Esophagus muscularis mucosa (tissue), 4 donors: Measurements from ENCODE around the gene CKS2. TPM values are rescaled to one million over a fixed set of nuclear protein-coding genes. Genes with fewer than 3 reads are reported as not detected.

ENCODE experiments used
- DNase-seq: peaks from one replicate; pipeline ENCODE4 v3.0.0-alpha.2; 2017; ENCODE audit errors: extremely low spot score
- H3K27ac ChIP-seq, 4 donors: fragments of 200-600 bp; sonication (generic); replicated peaks in 1 of 4; 1 replicate in 3 of 4; 2 replicates in 1 of 4; pipeline ENCODE4 v1.5.1; 2016 to 2019; ENCODE audit warnings: mild to moderate bottlenecking in 1 of 4
- H3K27me3 ChIP-seq, 4 donors: fragments of 200-600 bp; sonication (generic); one replicate each; pipeline versions ENCODE4 v1.5.1 to v1.6.0; 2016 to 2019
- H3K36me3 ChIP-seq, 4 donors: fragments of 200-600 bp; sonication (generic); one replicate each; pipeline ENCODE4 v1.5.1; 2016 to 2019
- H3K4me1 ChIP-seq, 4 donors: fragments of 200-600 bp; sonication (generic); one replicate each; pipeline ENCODE4 v1.5.1; 2016 to 2019
- H3K4me3 ChIP-seq, 4 donors: fragments of 200-600 bp; sonication (generic); 1 replicate in 2 of 4; 2 replicates in 2 of 4; pipeline ENCODE4 v1.5.1; 2016 to 2019; ENCODE audit warnings: mild to moderate bottlenecking in 4 of 4, moderate library complexity in 1 of 4
- H3K9me3 ChIP-seq, 4 donors: fragments of 200-600 bp; sonication (generic); 1 replicate in 3 of 4; 2 replicates in 1 of 4; pipeline ENCODE4 v1.5.1; 2016 to 2019
- EP300 ChIP-seq: sonication (generic); formaldehyde crosslinking; IDR thresholded peaks from one replicate; pipeline ENCODE4 v1.6.1; 2017; ENCODE audit warnings: antibody characterized with exemption
- POLR2A ChIP-seq: fragments of 450-650 bp; IDR thresholded peaks from one replicate; pipeline ENCODE4 v1.6.1; 2017; ENCODE audit warnings: antibody characterized with exemption, moderate library complexity, mild to moderate bottlenecking, low read depth
- POLR2AphosphoS5 ChIP-seq, 2 donors: sonication (generic); formaldehyde crosslinking; IDR thresholded peaks; one replicate each; pipeline ENCODE4 v1.6.1; 2017; ENCODE audit warnings: antibody characterized with exemption in 2 of 2
- WGBS: methylation state at CpG from one replicate; pipeline ENCODE4 v1.1.5; 2018; 5-methylcytosine and 5-hydroxymethylcytosine counted together
- intact Hi-C: fragments of 100-400 bp; cut with DNase I; formaldehyde crosslinking; loops from one replicate; pipeline ENCODE4 v1.15.1; 2023
- total RNA-seq, 4 donors: library from RNA; depleted of rRNA; stranded (reverse); fragments of >200 nt; gene quantifications; one replicate each; pipeline versions ENCODE4 v1.1.0 to v1.2.1, GENCODE V29; 2016
- TF ChIP-seq, protein P1 (sequence below), 3 experiments: fragments of 200-600 bp in 2 of 3; fragments of 450-650 bp in 1 of 3; sonication (generic) in 2 of 3; IDR thresholded peaks; one replicate each; pipeline ENCODE4 v1.5.1; 2017 to 2019; ENCODE audit warnings: antibody characterized with exemption in 3 of 3, mild to moderate bottlenecking in 2 of 3, moderate library complexity in 1 of 3

CKS2 gene
- total RNA-seq, 4 donors from 2014 or later, result 2.0 to 10.3 (median 6.0) TPM

- no peaks in the 10 kb centered on the region for H3K4me1 ChIP-seq
- no peak overlapping the region for H3K27ac ChIP-seq
- DNase-seq, result peak; percentile 68
- no peaks in the 10 kb centered on the region for H3K27me3 ChIP-seq
- 94% methylated on average over 5 of the region's 5 CpGs for WGBS
- intact Hi-C loops, result no loop called here
- no peaks in the 10 kb centered on the region for H3K9me3 ChIP-seq
- TF ChIP-seq EP300, result no peak
- TF ChIP-seq POLR2AphosphoS5 (IDR thresholded peaks at IDR 0.05), result no peak
- TF ChIP-seq POLR2A, result no peak
- TF ChIP-seq, protein P1, sequence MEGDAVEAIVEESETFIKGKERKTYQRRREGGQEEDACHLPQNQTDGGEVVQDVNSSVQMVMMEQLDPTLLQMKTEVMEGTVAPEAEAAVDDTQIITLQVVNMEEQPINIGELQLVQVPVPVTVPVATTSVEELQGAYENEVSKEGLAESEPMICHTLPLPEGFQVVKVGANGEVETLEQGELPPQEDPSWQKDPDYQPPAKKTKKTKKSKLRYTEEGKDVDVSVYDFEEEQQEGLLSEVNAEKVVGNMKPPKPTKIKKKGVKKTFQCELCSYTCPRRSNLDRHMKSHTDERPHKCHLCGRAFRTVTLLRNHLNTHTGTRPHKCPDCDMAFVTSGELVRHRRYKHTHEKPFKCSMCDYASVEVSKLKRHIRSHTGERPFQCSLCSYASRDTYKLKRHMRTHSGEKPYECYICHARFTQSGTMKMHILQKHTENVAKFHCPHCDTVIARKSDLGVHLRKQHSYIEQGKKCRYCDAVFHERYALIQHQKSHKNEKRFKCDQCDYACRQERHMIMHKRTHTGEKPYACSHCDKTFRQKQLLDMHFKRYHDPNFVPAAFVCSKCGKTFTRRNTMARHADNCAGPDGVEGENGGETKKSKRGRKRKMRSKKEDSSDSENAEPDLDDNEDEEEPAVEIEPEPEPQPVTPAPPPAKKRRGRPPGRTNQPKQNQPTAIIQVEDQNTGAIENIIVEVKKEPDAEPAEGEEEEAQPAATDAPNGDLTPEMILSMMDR (IDR thresholded peaks at IDR 0.05), result no peak
- peaks cover 79 to 100% (median 96%) of the 10 kb centered on the region in 4 donors for H3K36me3 ChIP-seq
- H3K4me3 ChIP-seq, result no peak overlapping the region
Measured at GRCh38 chr9:89345476-89345875, 34.5 kb downstream of the CKS2 start.

DNA sequence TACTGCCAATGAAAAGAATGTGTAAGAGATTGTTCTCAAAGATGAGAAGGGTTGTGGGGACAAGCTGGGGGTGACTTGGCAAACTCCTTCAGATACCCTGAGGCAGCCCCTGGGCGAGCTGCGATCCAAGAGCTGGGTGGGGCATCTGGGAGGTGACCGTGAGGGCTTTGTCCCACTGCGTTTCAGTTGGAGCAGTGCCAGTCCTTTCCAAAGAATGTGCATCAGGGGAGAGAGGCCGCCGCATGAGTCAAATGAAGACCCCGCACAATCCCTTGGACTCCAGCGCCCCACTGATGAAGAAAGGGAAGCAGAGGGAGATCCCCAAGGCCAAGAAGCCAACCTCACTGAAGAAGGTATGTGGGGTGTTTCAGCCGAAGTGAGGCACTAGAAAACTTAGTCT, 35.7 kb downstream of the CKS2 start:
- intact Hi-C loops, result no loop called here
- 88% methylated on average over 9 of the region's 9 CpGs for WGBS
- H3K27ac ChIP-seq, result no peak overlapping the region

DNA sequence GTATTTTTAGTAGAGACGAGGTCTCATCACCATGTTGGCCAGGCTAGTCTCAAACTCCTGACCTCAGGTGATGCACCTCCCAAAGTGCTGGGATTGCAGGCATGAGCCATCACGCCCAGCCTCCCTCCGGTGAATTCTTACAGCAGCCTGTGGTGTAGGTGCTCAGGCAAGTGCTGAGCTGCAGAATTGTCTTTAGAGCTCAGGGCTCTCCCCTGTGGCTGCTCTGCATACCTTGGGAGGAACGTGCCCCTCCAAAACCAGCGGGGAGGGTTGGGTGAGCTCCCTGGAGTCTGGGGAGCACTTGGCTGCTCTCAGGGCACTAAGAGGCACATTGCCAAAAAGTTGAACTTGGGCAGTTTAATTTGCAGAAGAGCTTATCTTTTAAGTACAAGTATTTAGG, 36.7 kb downstream of the CKS2 start:
- no peak for DNase-seq
- H3K9me3 ChIP-seq, result no peaks in the 10 kb centered on the region
- H3K27me3 ChIP-seq, result no peaks in the 10 kb centered on the region
- peaks cover 0 to under 1% (median 0%) of the 10 kb centered on the region in 4 donors for H3K4me1 ChIP-seq
- 92% methylated on average over 3 of the region's 5 CpGs for WGBS
- no peak overlapping the region for H3K4me3 ChIP-seq
- H3K27ac ChIP-seq, result no peak overlapping the region
- TF ChIP-seq POLR2AphosphoS5 (IDR thresholded peaks at IDR 0.05), result no peak
- H3K36me3 ChIP-seq, result peaks cover 77 to 100% (median 93%) of the 10 kb centered on the region in 4 donors
- intact Hi-C loops, result no loop called here

More for the DNA sequence above, 35.7 kb downstream of the CKS2 start:
- Histone ChIP-seq H3K36me3 (peaks cover 79 to 100% (median 97%) of the 10 kb centered on the region in 4 donors), H3K27me3 (no peaks in the 10 kb centered on the region), H3K9me3 (no peaks in the 10 kb centered on the region), H3K4me1 (no peaks in the 10 kb centered on the region), H3K4me3 (no peak overlapping the region)
- TF ChIP-seq POLR2A, result no peak
- TF ChIP-seq POLR2AphosphoS5 (IDR thresholded peaks at IDR 0.05), result no peak
- no peak for TF ChIP-seq EP300
- TF ChIP-seq, protein P1 (IDR thresholded peaks at IDR 0.05), result no peak
- DNase-seq, result peak; percentile 79

- TF ChIP-seq, protein P1 (IDR thresholded peaks at IDR 0.05), result no peak
- TF ChIP-seq EP300, result no peak
- TF ChIP-seq POLR2A, result no peak
- TF ChIP-seq POLR2AphosphoS5 (IDR thresholded peaks at IDR 0.05), result no peak
- Histone ChIP-seq H3K27ac (no peak overlapping the region), H3K27me3 (no peaks in the 10 kb centered on the region), H3K4me3 (no peak overlapping the region), H3K9me3 (no peaks in the 10 kb centered on the region), H3K4me1 (peaks cover 0 to 5% (median 0%) of the 10 kb centered on the region in 4 donors), H3K36me3 (peaks cover 72 to 100% (median 93%) of the 10 kb centered on the region in 4 donors)
- 94% methylated on average over 6 of the region's 6 CpGs for WGBS
- intact Hi-C loops, result no loop called here
- DNase-seq, result peak; percentile 77
Measured at GRCh38 chr9:89349607-89350006, 38.6 kb downstream of the CKS2 start.

GRCh38 chr9:89350988-89351557, 40.1 kb downstream of the CKS2 start:
- intact Hi-C loops, result no loop called here
- H3K4me3 ChIP-seq, result no peak overlapping the region
- DNase-seq, result peak; percentile 14
- TF ChIP-seq POLR2A, result no peak
- TF ChIP-seq EP300, result no peak
- TF ChIP-seq, protein P1 (IDR thresholded peaks at IDR 0.05), result no peak
- no peak for TF ChIP-seq POLR2AphosphoS5 (IDR thresholded peaks at IDR 0.05)
- no peaks in the 10 kb centered on the region for H3K27me3 ChIP-seq
- peaks cover 0 to 5% (median 0%) of the 10 kb centered on the region in 4 donors for H3K4me1 ChIP-seq
- WGBS, result 83% methylated on average over 2 of the region's 2 CpGs
- no peak overlapping the region for H3K27ac ChIP-seq
- peaks cover 67 to 100% (median 93%) of the 10 kb centered on the region in 4 donors for H3K36me3 ChIP-seq
- no peaks in the 10 kb centered on the region for H3K9me3 ChIP-seq
